GM12801 (cell line): ENCODE data around the gene CSRP1.

Experiments
- TF ChIP-seq, protein P1 (sequence below): IDR thresholded peaks from one replicate; pipeline ENCODE4 v1.5.1; 2011; ENCODE audit warnings: control low read depth; ENCODE audit not compliant: insufficient read length; ENCODE audit errors: extremely low read depth

CSRP1 gene

DNA sequence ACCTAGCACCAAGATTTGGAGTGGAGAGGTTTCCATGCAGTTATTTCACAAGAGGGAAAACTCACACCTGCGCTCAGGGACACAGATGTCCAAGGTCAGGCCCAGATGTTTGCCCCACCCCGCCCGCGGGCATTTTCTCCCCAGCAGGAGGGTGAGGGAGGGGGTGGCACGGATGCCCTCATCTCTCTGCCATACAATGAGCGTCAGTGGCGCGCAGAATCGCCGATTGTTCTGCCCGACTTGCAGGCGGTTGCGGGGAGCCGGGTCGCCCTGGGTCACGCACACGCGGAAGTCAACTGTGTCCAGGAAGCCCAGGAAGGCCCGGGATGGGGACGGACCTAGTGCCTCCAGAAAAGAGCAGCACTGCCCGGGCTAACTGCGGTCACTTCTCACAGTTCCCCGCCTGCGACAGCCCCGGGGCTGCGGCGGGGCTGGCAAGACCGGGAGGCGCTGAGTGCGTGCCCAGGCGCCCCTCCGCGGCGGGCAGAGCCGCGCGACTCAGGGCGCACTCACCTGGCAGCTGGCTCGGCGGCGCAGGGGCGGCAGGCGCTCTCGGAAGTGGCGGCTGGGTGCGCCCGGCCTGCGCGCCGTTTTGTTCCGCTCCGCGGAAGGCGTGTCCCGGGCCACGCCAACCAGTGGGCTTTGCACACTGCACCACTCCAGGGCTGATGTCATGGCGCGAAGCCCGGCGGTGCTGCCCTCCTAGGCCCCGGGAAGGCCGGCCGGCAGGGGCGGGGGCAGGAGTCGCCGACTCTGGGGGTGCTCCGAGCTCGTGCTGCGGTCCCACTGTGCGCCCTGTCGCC, at the start of gene CSRP1:
Gene CSRP1 (minus strand): TSS at position 567 of the 803 bp plus-strand sequence. CDS start 10,820 bp downstream, outside the sequence.
- TF ChIP-seq, protein P1, sequence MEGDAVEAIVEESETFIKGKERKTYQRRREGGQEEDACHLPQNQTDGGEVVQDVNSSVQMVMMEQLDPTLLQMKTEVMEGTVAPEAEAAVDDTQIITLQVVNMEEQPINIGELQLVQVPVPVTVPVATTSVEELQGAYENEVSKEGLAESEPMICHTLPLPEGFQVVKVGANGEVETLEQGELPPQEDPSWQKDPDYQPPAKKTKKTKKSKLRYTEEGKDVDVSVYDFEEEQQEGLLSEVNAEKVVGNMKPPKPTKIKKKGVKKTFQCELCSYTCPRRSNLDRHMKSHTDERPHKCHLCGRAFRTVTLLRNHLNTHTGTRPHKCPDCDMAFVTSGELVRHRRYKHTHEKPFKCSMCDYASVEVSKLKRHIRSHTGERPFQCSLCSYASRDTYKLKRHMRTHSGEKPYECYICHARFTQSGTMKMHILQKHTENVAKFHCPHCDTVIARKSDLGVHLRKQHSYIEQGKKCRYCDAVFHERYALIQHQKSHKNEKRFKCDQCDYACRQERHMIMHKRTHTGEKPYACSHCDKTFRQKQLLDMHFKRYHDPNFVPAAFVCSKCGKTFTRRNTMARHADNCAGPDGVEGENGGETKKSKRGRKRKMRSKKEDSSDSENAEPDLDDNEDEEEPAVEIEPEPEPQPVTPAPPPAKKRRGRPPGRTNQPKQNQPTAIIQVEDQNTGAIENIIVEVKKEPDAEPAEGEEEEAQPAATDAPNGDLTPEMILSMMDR = no peak

DNA sequence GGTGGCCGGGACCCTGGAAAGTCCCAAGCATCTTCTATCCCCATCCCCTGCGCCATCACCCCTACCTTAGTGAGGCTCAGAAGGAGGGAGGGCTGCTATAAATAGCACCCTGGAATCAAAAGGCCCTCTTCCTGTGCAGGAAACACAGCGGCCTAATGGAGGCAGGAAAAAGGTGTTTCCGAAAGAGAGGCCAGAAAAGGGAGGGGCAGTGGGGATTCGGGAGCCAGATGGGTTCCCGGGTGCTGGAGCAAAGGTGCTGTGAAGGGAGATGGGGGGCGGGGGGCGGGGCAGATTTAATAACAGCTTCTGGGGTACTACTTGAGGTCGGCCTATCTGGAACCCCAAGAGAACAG, 48.6 kb upstream of the CSRP1 start:
- TF ChIP-seq, protein P1 = no peak

DNA sequence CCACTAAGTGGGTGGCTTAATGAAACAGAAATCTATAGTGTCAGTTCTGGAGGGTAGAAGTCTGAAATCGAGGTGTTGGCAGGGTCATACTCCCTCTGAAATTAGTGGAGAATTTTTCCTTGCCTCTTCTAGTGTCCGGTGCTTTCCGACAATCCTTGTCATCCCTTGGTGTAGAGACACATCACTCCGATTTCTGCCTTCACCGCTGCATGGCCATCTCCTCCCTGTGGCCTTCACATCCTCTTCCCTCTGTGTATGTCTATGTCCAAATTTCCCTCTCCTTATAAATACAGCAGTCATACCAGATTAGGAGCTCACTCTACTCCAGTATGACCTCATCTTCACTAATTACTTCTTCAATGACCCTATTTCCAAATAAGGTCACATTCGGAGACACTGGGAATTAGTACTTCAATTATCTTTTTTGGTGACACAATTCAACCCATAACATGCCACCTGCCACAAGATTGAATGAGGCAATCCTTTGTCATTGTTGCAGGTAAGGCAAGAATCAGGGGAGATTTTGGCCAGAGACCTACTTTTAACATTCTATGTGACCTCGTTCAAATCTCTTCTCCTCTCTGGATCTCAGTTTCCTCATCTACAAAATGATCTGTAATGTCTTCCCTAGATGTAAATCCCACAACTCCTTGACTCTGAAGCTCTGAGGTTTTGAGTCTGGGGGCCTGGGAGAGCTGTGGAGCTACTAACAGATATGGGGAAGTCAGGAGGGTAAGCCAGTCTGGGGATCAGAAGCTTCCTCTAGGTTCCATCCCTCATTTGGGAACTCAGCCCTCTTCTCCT, 48.1 kb upstream of the CSRP1 start:
- TF ChIP-seq, protein P1 = no peak

DNA sequence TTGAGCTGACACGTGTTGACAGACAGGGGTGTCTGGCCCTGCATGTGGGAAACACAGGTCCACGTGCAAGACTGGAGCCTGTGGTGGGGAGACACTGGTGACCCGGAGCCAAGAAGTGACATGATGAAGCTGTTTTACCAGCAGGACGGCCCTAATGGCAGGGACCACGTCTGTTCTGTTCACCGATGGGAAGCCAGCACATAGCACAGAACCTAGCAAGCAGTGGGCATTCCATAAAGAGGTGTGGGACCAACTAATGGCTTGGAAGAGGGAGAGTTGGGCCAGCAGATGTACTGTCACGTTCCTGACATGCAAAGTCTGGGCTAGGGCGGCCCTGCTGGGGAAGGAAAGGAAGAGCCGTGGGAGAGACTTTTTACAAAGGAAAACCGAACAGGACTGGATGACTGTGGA, 47.3 kb upstream of the CSRP1 start:
- TF ChIP-seq, protein P1 = no peak

DNA sequence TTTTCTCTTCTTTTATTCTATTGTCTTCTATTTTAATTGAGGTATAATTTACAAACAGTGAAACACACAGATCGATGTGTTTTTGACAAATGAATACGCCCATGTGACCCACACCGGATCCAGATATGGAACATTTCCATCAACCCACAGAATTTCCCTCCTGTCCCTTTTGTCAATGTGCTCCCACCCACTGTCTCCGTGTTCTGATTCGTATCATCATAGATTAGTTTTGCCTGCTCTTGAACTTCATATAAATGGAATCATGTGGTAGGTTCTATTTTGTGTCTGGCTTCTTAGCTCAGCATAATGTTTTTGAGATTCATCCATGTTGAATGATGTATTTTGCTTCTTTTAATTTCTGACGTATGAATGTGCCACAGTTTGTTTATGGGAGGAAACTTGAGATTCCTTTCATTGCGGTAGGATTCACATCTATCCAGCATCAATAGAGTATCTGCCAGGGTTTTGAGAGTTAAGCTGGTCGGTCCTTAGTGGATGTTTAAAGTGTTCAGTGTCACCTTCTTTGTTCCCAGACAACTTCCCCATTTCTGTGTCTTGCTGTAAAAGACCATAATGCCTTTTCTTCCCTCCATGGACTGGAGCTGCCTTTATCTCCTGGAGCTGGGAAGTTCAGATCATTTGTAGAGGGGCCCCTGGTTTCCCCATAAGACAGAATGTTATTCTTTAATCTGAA, 46.7 kb upstream of the CSRP1 start:
- TF ChIP-seq, protein P1 = no peak

DNA sequence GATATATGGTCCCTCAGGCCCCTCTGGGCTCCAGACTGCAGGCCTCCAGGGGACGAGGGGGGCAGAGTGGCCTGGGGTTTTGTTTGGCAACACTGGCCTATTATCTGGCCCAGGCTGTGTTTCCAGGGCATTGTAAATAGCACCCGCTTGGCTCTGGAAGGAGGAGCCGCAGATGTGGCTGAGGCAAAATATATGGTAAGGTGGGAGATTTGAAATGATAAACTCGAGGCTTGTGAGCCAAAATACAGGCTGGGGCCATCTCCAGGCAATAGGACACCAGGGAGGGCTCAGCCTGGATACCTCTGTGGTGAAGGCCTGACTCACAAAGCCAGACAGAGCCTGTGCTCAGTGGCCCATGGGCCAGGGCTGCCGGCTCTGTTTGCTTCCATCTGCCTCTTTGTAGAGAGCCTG, 46.0 kb upstream of the CSRP1 start:
- TF ChIP-seq, protein P1 = no peak
